NT2/D1 (cell line): Measurements from ENCODE around the gene PPP1CA.

Source experiments
- SUZ12 ChIP-seq: IDR thresholded peaks from 2 replicates; pipeline ENCODE4 v1.6.1; 2011; ENCODE audit not compliant: insufficient read length, insufficient read depth; ENCODE audit errors: extremely low read depth
- YY1 ChIP-seq: IDR thresholded peaks from 2 replicates; pipeline ENCODE4 v1.6.1; 2011; ENCODE audit not compliant: insufficient read length, insufficient read depth
- ZNF274 ChIP-seq: IDR thresholded peaks from 2 replicates; pipeline ENCODE4 v1.6.1; 2011; ENCODE audit warnings: mild to moderate bottlenecking, low read depth, low read length

DNA sequence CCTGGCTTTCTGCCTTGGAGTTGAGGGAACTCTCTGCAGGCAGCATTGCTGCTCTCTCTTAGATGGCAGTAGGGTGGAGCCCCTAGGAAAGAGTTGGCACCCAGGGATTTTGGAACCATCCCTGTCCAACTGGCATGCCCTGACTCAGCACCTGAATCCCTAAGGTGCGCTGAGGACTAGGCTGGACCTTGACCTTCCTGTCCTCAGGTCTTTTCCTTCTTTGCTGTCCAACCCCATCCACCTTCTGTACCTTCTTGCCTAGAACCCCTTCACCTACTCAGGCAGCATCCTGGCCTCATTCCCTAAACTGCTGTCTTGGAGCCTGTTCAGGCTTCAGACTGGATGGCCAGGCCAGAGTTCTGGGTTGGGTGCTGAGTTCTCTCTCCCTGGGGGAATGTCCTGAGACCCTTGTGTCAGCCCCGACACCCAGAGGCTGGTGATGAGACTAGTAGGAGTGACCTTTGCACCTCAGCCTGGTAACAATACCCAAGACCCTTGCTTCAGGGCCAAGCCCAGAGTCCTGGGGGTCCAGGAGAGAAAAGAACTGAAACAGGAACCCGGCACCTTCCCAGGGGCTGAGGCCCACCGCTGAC, 45.8 kb downstream of the PPP1CA start:
- no peak for TF ChIP-seq ZNF274
- TF ChIP-seq YY1, result no peak
- TF ChIP-seq SUZ12, result no peak
